Measurements from ENCODE around the gene MAP3K2.

The MAP3K2 gene

GRCh38 chr2:127373362-127374083, 14.3 kb downstream of the MAP3K2 start:
- FAIRE-seq, result no peak
- no peak for TF ChIP-seq CTCF (IDR thresholded peaks at IDR 0.05; ENCODE audit: insufficient read depth, missing control alignments)
- no peak for DNase-seq (ENCODE audit: insufficient read length, low spot score)

- no peak for TF ChIP-seq CTCF (IDR thresholded peaks at IDR 0.05; ENCODE audit: insufficient read depth, missing control alignments)
- DNase-seq (ENCODE audit: insufficient read length, low spot score), result no peak
- no peak for FAIRE-seq
Measured at GRCh38 chr2:127371037-127371436, 16.7 kb downstream of the MAP3K2 start.

- TF ChIP-seq CTCF (IDR thresholded peaks at IDR 0.05; ENCODE audit: insufficient read depth, missing control alignments), result no peak
- DNase-seq (ENCODE audit: insufficient read length, low spot score), result no peak
- FAIRE-seq, result no peak
Measured at GRCh38 chr2:127370010-127370409, 17.8 kb downstream of the MAP3K2 start.

GRCh38 chr2:127365211-127365643, 22.5 kb downstream of the MAP3K2 start:
- FAIRE-seq, result no peak
- TF ChIP-seq CTCF (IDR thresholded peaks at IDR 0.05; ENCODE audit: insufficient read depth, missing control alignments), result no peak
- no peak for DNase-seq (ENCODE audit: insufficient read length, low spot score)

GRCh38 chr2:127362971-127363370, 24.8 kb downstream of the MAP3K2 start:
- DNase-seq (ENCODE audit: insufficient read length, low spot score) (no peak), FAIRE-seq (no peak)
- TF ChIP-seq CTCF (IDR thresholded peaks at IDR 0.05; ENCODE audit: insufficient read depth, missing control alignments), result no peak

GRCh38 chr2:127361929-127362885, 25.6 kb downstream of the MAP3K2 start:
- FAIRE-seq (no peak), DNase-seq (ENCODE audit: insufficient read length, low spot score) (no peak)
- no peak for TF ChIP-seq CTCF (IDR thresholded peaks at IDR 0.05; ENCODE audit: insufficient read depth, missing control alignments)
